ENCODE measurements around the gene C1orf185.

GRCh38 chr1:51101976-51102375 lies at the start of gene C1orf185:
- TF ChIP-seq CTCF (optimal IDR thresholded peaks at IDR 0.05 in 1 of 3, IDR thresholded peaks at IDR 0.05 in 1 of 3, conservative IDR thresholded peaks at IDR 0.05 in 1 of 3; ENCODE audit: extremely low read depth in 1 of 3, insufficient read depth in 2 of 3, low read length in 3 of 3) (no peak), EZH2 (IDR thresholded peaks at IDR 0.05; ENCODE audit: low read length) (no peak)
